GM10847 (cell line): ENCODE measurements around the gene EVI5L.

Experiments used
- POLR2A ChIP-seq: IDR thresholded peaks from 2 replicates; pipeline ENCODE4 v1.6.1; 2011; ENCODE audit not compliant: insufficient read length; ENCODE audit errors: extremely low read depth

Gene EVI5L

GRCh38 chr19:7871437-7872305 lies 41.7 kb downstream of the EVI5L start:
- TF ChIP-seq POLR2A = no peak

- TF ChIP-seq POLR2A = no peak
These were observed 42.5 kb downstream of the EVI5L start for GRCh38 chr19:7872306-7873204.

- no peak for TF ChIP-seq POLR2A
These were observed 43.5 kb downstream of the EVI5L start for GRCh38 chr19:7873304-7874075.

- TF ChIP-seq POLR2A = no peak
These were observed 44.3 kb downstream of the EVI5L start, which contains the start of gene PRR36 for GRCh38 chr19:7874076-7874896. Gene PRR36 (minus strand): TSS chr19:7874390. CDS start chr19:7873689, 701 bp downstream.

GRCh38 chr19:7874897-7875273 lies 44.9 kb downstream of the EVI5L start:
- no peak for TF ChIP-seq POLR2A

GRCh38 chr19:7877249-7877836 lies 47.3 kb downstream of the EVI5L start:
- no peak for TF ChIP-seq POLR2A

- TF ChIP-seq POLR2A = no peak
These were observed 49.2 kb downstream of the EVI5L start for GRCh38 chr19:7879111-7879807.

- no peak for TF ChIP-seq POLR2A
These were observed 49.8 kb downstream of the EVI5L start for GRCh38 chr19:7879836-7880235.

GRCh38 chr19:7881910-7882309 lies 51.9 kb downstream of the EVI5L start:
- TF ChIP-seq POLR2A = no peak

GRCh38 chr19:7883105-7883504 lies 53.1 kb downstream of the EVI5L start:
- TF ChIP-seq POLR2A = no peak

- TF ChIP-seq POLR2A = no peak
These were observed 54.0 kb downstream of the EVI5L start for GRCh38 chr19:7883796-7884570.

- no peak for TF ChIP-seq POLR2A
These were observed 55.8 kb downstream of the EVI5L start for GRCh38 chr19:7885818-7886217.

- no peak for TF ChIP-seq POLR2A
These were observed 57.6 kb downstream of the EVI5L start for GRCh38 chr19:7887408-7888144.
